ENCODE data around the gene POLR3B. TPM values are rescaled to one million over a fixed set of nuclear protein-coding genes. Genes with fewer than 3 reads are reported as not detected.

The POLR3B gene
- total and polyA plus RNA-seq, 4 donors, result 2.0 to 8.0 (median 4.0) TPM

- intact Hi-C loops (cut with DNase I), result no loop called here
- Histone ChIP-seq H3K27me3 (ENCODE audit: control insufficient read depth in 1 of 2, insufficient read depth in 2 of 2, low read length in 1 of 2) (no peaks in the 10 kb centered on the region), H3K9me3 (ENCODE audit: control insufficient read depth, low read length) (no peaks in the 10 kb centered on the region), H3K4me3 (ENCODE audit: low read length in 2 of 2) (no peak overlapping the region), H3K4me1 (ENCODE audit: control insufficient read depth in 1 of 2, insufficient read depth in 2 of 2, low read length in 2 of 2) (no peaks in the 10 kb centered on the region), H3K36me3 (ENCODE audit: control insufficient read depth in 1 of 2, insufficient read depth in 2 of 2, low read length in 1 of 2) (peaks cover 7 to 9% of the 10 kb centered on the region in 2 donors), H3K27ac (ENCODE audit: low read depth in 1 of 2, low read length in 2 of 2) (no peak overlapping the region)
- DNase-seq (no peak), ATAC-seq (ENCODE audit: low FRiP score) (no peak)
- 63 to 70% methylated on average over 2 of the region's 2 CpGs for WGBS, 2 donors
Measured at GRCh38 chr12:106333010-106333409, 24.5 kb upstream of the POLR3B start.

- 95% methylated on average over 2 of the region's 2 CpGs for WGBS, 2 donors
- Histone ChIP-seq H3K4me1 (ENCODE audit: control insufficient read depth in 1 of 2, insufficient read depth in 2 of 2, low read length in 2 of 2) (no peaks in the 10 kb centered on the region), H3K36me3 (ENCODE audit: control insufficient read depth in 1 of 2, insufficient read depth in 2 of 2, low read length in 1 of 2) (peaks cover 7 to 8% of the 10 kb centered on the region in 2 donors), H3K4me3 (ENCODE audit: low read length in 2 of 2) (no peak overlapping the region), H3K27ac (ENCODE audit: low read depth in 1 of 2, low read length in 2 of 2) (no peak overlapping the region), H3K9me3 (ENCODE audit: control insufficient read depth, low read length) (no peaks in the 10 kb centered on the region), H3K27me3 (ENCODE audit: control insufficient read depth in 1 of 2, insufficient read depth in 2 of 2, low read length in 1 of 2) (no peaks in the 10 kb centered on the region)
- intact Hi-C loops (cut with DNase I), result no loop called here
- no peak for ATAC-seq (ENCODE audit: low FRiP score)
- no peak for DNase-seq
Measured at GRCh38 chr12:106333756-106334155, 23.8 kb upstream of the POLR3B start.

GRCh38 chr12:106341086-106341877 is 16.3 kb upstream of the POLR3B start:
- Histone ChIP-seq H3K9me3 (ENCODE audit: control insufficient read depth, low read length) (no peaks in the 10 kb centered on the region), H3K27me3 (ENCODE audit: control insufficient read depth in 1 of 2, insufficient read depth in 2 of 2, low read length in 1 of 2) (no peaks in the 10 kb centered on the region), H3K36me3 (ENCODE audit: control insufficient read depth in 1 of 2, insufficient read depth in 2 of 2, low read length in 1 of 2) (peaks cover 0 to 4% of the 10 kb centered on the region in 2 donors), H3K4me3 (ENCODE audit: low read length in 2 of 2) (no peak overlapping the region), H3K27ac (ENCODE audit: low read depth in 1 of 2, low read length in 2 of 2) (peak overlapping the region in 1 of 2 donors; percentile 28), H3K4me1 (ENCODE audit: control insufficient read depth in 1 of 2, insufficient read depth in 2 of 2, low read length in 2 of 2) (peaks cover 0 to 4% of the 10 kb centered on the region in 2 donors)
- intact Hi-C loops (cut with DNase I), result loop anchor here in 1 of 2 donors (5.0 kb wide), 1 partner anchor 114 kb away; no protein-coding TSS in a partner anchor
- no peak for DNase-seq
- no peak for ATAC-seq (ENCODE audit: low FRiP score)
- 89 to 90% methylated on average over 2 of the region's 2 CpGs for WGBS, 2 donors

GRCh38 chr12:106342397-106343213 is 14.9 kb upstream of the POLR3B start:
- WGBS, 2 donors, result 12 to 14% methylated on average over 9 of the region's 9 CpGs
- DNase-seq (peak; percentile 85 to 88), ATAC-seq (ENCODE audit: low FRiP score) (peak; percentile 92)
- intact Hi-C loops (cut with DNase I), result loop anchor here in 1 of 2 donors (5.0 kb wide), 1 partner anchor 115 kb away; no protein-coding TSS in a partner anchor
- H3K27me3 ChIP-seq (ENCODE audit: control insufficient read depth in 1 of 2, insufficient read depth in 2 of 2, low read length in 1 of 2), result no peaks in the 10 kb centered on the region
- peak overlapping the region in 1 of 2 donors; percentile 67 for H3K27ac ChIP-seq (ENCODE audit: low read depth in 1 of 2, low read length in 2 of 2)
- H3K4me3 ChIP-seq (ENCODE audit: low read length in 2 of 2), result peak overlapping the region in 1 of 2 donors; percentile 26
- H3K36me3 ChIP-seq (ENCODE audit: control insufficient read depth in 1 of 2, insufficient read depth in 2 of 2, low read length in 1 of 2), result peaks cover 0 to 4% of the 10 kb centered on the region in 2 donors
- H3K4me1 ChIP-seq (ENCODE audit: control insufficient read depth in 1 of 2, insufficient read depth in 2 of 2, low read length in 2 of 2), result peaks cover 0 to 4% of the 10 kb centered on the region in 2 donors
- H3K9me3 ChIP-seq (ENCODE audit: control insufficient read depth, low read length), result no peaks in the 10 kb centered on the region

GRCh38 chr12:106343214-106343528 is 14.4 kb upstream of the POLR3B start:
- Histone ChIP-seq H3K27ac (ENCODE audit: low read depth in 1 of 2, low read length in 2 of 2) (peak overlapping the region in 1 of 2 donors; percentile 28), H3K9me3 (ENCODE audit: control insufficient read depth, low read length) (no peaks in the 10 kb centered on the region), H3K27me3 (ENCODE audit: control insufficient read depth in 1 of 2, insufficient read depth in 2 of 2, low read length in 1 of 2) (no peaks in the 10 kb centered on the region), H3K4me3 (ENCODE audit: low read length in 2 of 2) (no peak overlapping the region), H3K36me3 (ENCODE audit: control insufficient read depth in 1 of 2, insufficient read depth in 2 of 2, low read length in 1 of 2) (peaks cover 0 to 4% of the 10 kb centered on the region in 2 donors), H3K4me1 (ENCODE audit: control insufficient read depth in 1 of 2, insufficient read depth in 2 of 2, low read length in 2 of 2) (peaks cover 0 to 4% of the 10 kb centered on the region in 2 donors)
- DNase-seq (no peak), ATAC-seq (ENCODE audit: low FRiP score) (no peak)
- intact Hi-C loops (cut with DNase I), result loop anchor here in 1 of 2 donors (5.0 kb wide), 1 partner anchor 116 kb away; no protein-coding TSS in a partner anchor
- WGBS, 2 donors, result 67 to 69% methylated on average over 2 of the region's 2 CpGs

- intact Hi-C loops (cut with DNase I), result loop anchor here in 1 of 2 donors (5.0 kb wide), 1 partner anchor 117 kb away; no protein-coding TSS in a partner anchor
- H3K27ac ChIP-seq (ENCODE audit: low read depth in 1 of 2, low read length in 2 of 2), result no peak overlapping the region
Measured at GRCh38 chr12:106344131-106344530, 13.4 kb upstream of the POLR3B start.

GRCh38 chr12:106345746-106346145 is 11.8 kb upstream of the POLR3B start:
- no peak for ATAC-seq (ENCODE audit: low FRiP score)
- no peak overlapping the region for H3K27ac ChIP-seq (ENCODE audit: low read depth in 1 of 2, low read length in 2 of 2)
- H3K36me3 ChIP-seq (ENCODE audit: control insufficient read depth in 1 of 2, insufficient read depth in 2 of 2, low read length in 1 of 2), result peaks cover 0 to 4% of the 10 kb centered on the region in 2 donors

More at GRCh38 chr12:106344131-106344530, 13.4 kb upstream of the POLR3B start:
- DNase-seq, result no peak
- no peaks in the 10 kb centered on the region for H3K9me3 ChIP-seq (ENCODE audit: control insufficient read depth, low read length)
- H3K36me3 ChIP-seq (ENCODE audit: control insufficient read depth in 1 of 2, insufficient read depth in 2 of 2, low read length in 1 of 2), result peaks cover 0 to 4% of the 10 kb centered on the region in 2 donors
- H3K4me3 ChIP-seq (ENCODE audit: low read length in 2 of 2), result no peak overlapping the region
- ATAC-seq (ENCODE audit: low FRiP score), result no peak
- no peaks in the 10 kb centered on the region for H3K27me3 ChIP-seq (ENCODE audit: control insufficient read depth in 1 of 2, insufficient read depth in 2 of 2, low read length in 1 of 2)
- 96% methylated on average over 5 of the region's 5 CpGs for WGBS, 2 donors
- H3K4me1 ChIP-seq (ENCODE audit: control insufficient read depth in 1 of 2, insufficient read depth in 2 of 2, low read length in 2 of 2), result peaks cover 0 to 4% of the 10 kb centered on the region in 2 donors

GRCh38 chr12:106348411-106348810 is 9.1 kb upstream of the POLR3B start:
- H3K36me3 ChIP-seq (ENCODE audit: control insufficient read depth in 1 of 2, insufficient read depth in 2 of 2, low read length in 1 of 2), result no peaks in the 10 kb centered on the region
- H3K27me3 ChIP-seq (ENCODE audit: control insufficient read depth in 1 of 2, insufficient read depth in 2 of 2, low read length in 1 of 2), result no peaks in the 10 kb centered on the region
- no peak overlapping the region for H3K4me3 ChIP-seq (ENCODE audit: low read length in 2 of 2)
- WGBS, 2 donors, result 55 to 65% methylated on average over 4 of the region's 4 CpGs
- no peak for DNase-seq
- H3K4me1 ChIP-seq (ENCODE audit: control insufficient read depth in 1 of 2, insufficient read depth in 2 of 2, low read length in 2 of 2), result no peaks in the 10 kb centered on the region
- no peak overlapping the region for H3K27ac ChIP-seq (ENCODE audit: low read depth in 1 of 2, low read length in 2 of 2)
- H3K9me3 ChIP-seq (ENCODE audit: control insufficient read depth, low read length), result no peaks in the 10 kb centered on the region
- intact Hi-C loops (cut with DNase I), result no loop called here
- no peak for ATAC-seq (ENCODE audit: low FRiP score)

More at GRCh38 chr12:106345746-106346145, 11.8 kb upstream of the POLR3B start:
- WGBS, 2 donors, result 72 to 78% methylated on average over 5 of the region's 5 CpGs
- H3K27me3 ChIP-seq (ENCODE audit: control insufficient read depth in 1 of 2, insufficient read depth in 2 of 2, low read length in 1 of 2), result no peaks in the 10 kb centered on the region
- H3K4me3 ChIP-seq (ENCODE audit: low read length in 2 of 2), result no peak overlapping the region
- intact Hi-C loops (cut with DNase I), result no loop called here
- peaks cover 0 to 4% of the 10 kb centered on the region in 2 donors for H3K4me1 ChIP-seq (ENCODE audit: control insufficient read depth in 1 of 2, insufficient read depth in 2 of 2, low read length in 2 of 2)
- no peak for DNase-seq
- no peaks in the 10 kb centered on the region for H3K9me3 ChIP-seq (ENCODE audit: control insufficient read depth, low read length)
